Osteocyte (in vitro differentiated cells): Measurements from ENCODE around the gene TH. TPM values are rescaled to one million over a fixed set of nuclear protein-coding genes. Genes with fewer than 3 reads are reported as not detected.
A peak's percentile ranks its signal among the peaks of the same experiment; 100 is the strongest.

Source experiments
- DNase-seq: peaks from one replicate; pipeline ENCODE4 v3.0.0; 2021; ENCODE audit warnings: mixed read lengths; ENCODE audit not compliant: unreplicated experiment; ENCODE audit errors: extremely low spot score
- H3K27ac Mint-ChIP-seq: one replicate; pipeline ENCODE4 v1.8.0; 2021; ENCODE audit warnings: mild to moderate bottlenecking, mixed read lengths; ENCODE audit not compliant: unreplicated experiment
- H3K27me3 Mint-ChIP-seq: one replicate; pipeline ENCODE4 v1.8.0; 2021; ENCODE audit warnings: mixed read lengths; ENCODE audit not compliant: unreplicated experiment
- H3K36me3 Mint-ChIP-seq: one replicate; pipeline ENCODE4 v1.8.0; 2021; ENCODE audit warnings: mixed read lengths; ENCODE audit not compliant: unreplicated experiment
- H3K4me1 Mint-ChIP-seq: one replicate; pipeline ENCODE4 v1.8.0; 2021; ENCODE audit warnings: mixed read lengths; ENCODE audit not compliant: unreplicated experiment
- H3K4me3 Mint-ChIP-seq: one replicate; pipeline ENCODE4 v1.8.0; 2021; ENCODE audit warnings: mild to moderate bottlenecking, moderate library complexity, mixed read lengths; ENCODE audit not compliant: unreplicated experiment
- H3K9me3 Mint-ChIP-seq: one replicate; pipeline ENCODE4 v1.8.0; 2021; ENCODE audit warnings: mixed read lengths; ENCODE audit not compliant: unreplicated experiment
- total RNA-seq: library from RNA; stranded (reverse); gene quantifications from 2 replicates; pipeline ENCODE4 v1.2.1, GENCODE V29; 2021
- TF ChIP-seq, protein P1 (sequence below): fragments of 200-600 bp; sonication (generic); IDR thresholded peaks from 2 replicates; pipeline ENCODE4 v1.5.0; 2021; ENCODE audit warnings: antibody characterized with exemption, mild to moderate bottlenecking, moderate library complexity

The TH gene
- total RNA-seq, 1 donor from 2014 or later, result 0.75 TPM

DNA sequence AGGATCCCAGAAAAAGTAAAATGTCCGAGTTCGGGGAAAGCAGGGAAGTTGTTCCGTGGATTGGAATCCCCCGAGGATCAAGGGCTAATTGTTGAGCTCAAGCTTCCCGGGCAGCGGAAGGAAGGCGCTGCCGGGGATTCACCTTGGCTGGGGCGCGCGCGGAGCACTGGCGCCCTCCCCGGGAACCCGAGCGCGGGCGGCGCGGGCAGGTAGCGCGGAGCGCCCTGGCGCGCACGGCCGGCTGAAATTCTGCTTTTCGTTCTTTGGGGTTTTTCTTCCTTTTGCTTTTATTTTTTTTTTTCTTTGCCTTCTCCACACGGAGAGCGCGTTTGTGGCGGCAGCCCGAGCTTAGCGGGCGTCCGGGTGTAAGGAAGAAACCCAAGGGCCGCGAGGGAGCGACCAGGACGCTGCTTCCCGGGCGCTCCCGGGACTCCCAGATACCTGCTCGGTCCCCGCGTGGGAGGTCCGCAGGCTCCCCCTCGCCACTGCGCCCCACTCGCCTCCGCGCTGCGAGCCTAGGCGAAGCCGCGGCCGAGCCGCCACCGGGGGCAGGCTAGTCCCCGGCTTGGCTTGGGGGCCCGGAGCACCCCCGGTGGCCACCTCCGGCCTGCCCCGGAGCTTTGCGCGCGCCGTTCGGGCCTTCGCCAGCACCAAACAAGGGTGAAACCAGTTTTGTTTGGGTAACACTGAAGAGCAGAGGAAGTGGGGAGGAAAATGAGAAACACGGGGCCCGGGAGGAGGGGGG lies 27.6 kb downstream of the TH start:
- no peaks in the 10 kb centered on the region for H3K9me3 Mint-ChIP-seq
- TF ChIP-seq, protein P1, sequence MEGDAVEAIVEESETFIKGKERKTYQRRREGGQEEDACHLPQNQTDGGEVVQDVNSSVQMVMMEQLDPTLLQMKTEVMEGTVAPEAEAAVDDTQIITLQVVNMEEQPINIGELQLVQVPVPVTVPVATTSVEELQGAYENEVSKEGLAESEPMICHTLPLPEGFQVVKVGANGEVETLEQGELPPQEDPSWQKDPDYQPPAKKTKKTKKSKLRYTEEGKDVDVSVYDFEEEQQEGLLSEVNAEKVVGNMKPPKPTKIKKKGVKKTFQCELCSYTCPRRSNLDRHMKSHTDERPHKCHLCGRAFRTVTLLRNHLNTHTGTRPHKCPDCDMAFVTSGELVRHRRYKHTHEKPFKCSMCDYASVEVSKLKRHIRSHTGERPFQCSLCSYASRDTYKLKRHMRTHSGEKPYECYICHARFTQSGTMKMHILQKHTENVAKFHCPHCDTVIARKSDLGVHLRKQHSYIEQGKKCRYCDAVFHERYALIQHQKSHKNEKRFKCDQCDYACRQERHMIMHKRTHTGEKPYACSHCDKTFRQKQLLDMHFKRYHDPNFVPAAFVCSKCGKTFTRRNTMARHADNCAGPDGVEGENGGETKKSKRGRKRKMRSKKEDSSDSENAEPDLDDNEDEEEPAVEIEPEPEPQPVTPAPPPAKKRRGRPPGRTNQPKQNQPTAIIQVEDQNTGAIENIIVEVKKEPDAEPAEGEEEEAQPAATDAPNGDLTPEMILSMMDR, result peak; percentile 28
- no peak overlapping the region for H3K4me3 Mint-ChIP-seq
- H3K27me3 Mint-ChIP-seq, result peaks cover 67% of the 10 kb centered on the region
- DNase-seq, result no peak
- H3K27ac Mint-ChIP-seq, result no peak overlapping the region
- peaks cover 24% of the 10 kb centered on the region for H3K4me1 Mint-ChIP-seq
- H3K36me3 Mint-ChIP-seq, result no peaks in the 10 kb centered on the region

DNA sequence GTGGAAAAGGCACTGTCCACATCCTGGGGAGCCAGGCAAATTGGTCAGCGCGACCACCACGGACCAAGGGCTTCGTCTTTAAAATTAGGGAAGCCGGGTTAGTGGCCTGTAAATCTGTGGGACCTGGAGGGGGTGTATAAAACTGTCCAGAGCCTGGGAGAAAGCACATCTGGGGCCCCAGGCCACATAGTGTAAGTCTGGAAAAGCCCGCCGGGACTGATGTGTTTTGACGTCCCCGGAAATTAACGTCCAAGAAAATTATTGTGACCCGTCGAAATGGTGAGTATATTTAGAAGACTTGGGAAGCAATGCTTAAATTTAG lies 28.2 kb downstream of the TH start:
- Mint-ChIP-seq H3K27me3 (peaks cover 61% of the 10 kb centered on the region), H3K27ac (no peak overlapping the region), H3K36me3 (no peaks in the 10 kb centered on the region)

DNA sequence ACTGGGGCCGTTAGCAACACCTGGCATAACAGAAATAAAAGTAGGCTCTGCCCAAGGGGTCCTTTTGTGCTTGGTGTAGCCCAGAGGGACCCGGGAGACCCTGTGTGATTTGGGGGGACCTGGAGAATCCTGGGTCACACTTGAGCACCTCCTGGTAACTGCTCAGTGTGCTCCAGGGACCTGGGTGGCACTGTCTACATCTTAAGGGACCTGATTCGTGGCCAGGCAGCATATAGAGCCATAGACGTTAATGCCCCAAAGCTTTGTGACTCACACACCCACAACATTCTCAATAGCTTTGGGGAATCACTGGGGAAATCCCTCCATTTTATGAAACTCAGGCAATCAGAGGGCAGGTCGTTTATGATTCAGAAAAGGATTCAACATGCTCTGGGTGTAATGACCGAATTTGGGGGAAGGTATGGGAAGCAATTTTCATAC lies 28.8 kb downstream of the TH start:
- Mint-ChIP-seq H3K4me1 (peaks cover 20% of the 10 kb centered on the region), H3K9me3 (no peaks in the 10 kb centered on the region), H3K27me3 (peaks cover 56% of the 10 kb centered on the region), H3K4me3 (no peak overlapping the region), H3K36me3 (no peaks in the 10 kb centered on the region), H3K27ac (no peak overlapping the region)
- TF ChIP-seq, protein P1, result no peak
- DNase-seq, result no peak

More for the DNA sequence above, 28.2 kb downstream of the TH start:
- Mint-ChIP-seq H3K9me3 (no peaks in the 10 kb centered on the region), H3K4me1 (peaks cover 19% of the 10 kb centered on the region), H3K4me3 (no peak overlapping the region)
- TF ChIP-seq, protein P1, result no peak
- no peak for DNase-seq

DNA sequence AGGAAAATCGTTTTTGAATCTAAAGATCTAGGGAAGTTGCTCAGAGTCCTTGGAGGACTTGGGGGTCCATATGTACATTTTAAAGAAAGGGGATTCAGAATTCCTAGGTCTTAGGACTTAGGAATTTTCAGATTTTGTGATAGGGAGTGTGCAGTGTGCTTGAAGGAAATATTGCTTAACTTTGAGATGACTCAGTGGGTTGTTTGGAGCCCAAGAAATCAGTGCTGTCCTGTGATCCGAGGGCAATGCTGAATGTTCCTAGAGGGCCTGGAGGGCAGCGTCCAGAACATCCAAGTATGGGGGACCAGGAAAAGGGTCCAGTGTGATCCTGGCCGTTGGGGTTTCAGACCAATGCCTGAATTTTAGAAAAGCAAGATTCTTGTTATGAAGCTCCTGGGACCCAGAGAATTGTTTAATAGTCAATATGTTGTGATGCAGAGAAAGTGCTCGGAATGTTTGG lies 29.3 kb downstream of the TH start:
- H3K27me3 Mint-ChIP-seq, result peaks cover 56% of the 10 kb centered on the region
- H3K27ac Mint-ChIP-seq, result no peak overlapping the region
- TF ChIP-seq, protein P1, result no peak
- H3K9me3 Mint-ChIP-seq, result no peaks in the 10 kb centered on the region
- DNase-seq, result no peak
- H3K36me3 Mint-ChIP-seq, result no peaks in the 10 kb centered on the region
- H3K4me3 Mint-ChIP-seq, result no peak overlapping the region
- peaks cover 24% of the 10 kb centered on the region for H3K4me1 Mint-ChIP-seq

DNA sequence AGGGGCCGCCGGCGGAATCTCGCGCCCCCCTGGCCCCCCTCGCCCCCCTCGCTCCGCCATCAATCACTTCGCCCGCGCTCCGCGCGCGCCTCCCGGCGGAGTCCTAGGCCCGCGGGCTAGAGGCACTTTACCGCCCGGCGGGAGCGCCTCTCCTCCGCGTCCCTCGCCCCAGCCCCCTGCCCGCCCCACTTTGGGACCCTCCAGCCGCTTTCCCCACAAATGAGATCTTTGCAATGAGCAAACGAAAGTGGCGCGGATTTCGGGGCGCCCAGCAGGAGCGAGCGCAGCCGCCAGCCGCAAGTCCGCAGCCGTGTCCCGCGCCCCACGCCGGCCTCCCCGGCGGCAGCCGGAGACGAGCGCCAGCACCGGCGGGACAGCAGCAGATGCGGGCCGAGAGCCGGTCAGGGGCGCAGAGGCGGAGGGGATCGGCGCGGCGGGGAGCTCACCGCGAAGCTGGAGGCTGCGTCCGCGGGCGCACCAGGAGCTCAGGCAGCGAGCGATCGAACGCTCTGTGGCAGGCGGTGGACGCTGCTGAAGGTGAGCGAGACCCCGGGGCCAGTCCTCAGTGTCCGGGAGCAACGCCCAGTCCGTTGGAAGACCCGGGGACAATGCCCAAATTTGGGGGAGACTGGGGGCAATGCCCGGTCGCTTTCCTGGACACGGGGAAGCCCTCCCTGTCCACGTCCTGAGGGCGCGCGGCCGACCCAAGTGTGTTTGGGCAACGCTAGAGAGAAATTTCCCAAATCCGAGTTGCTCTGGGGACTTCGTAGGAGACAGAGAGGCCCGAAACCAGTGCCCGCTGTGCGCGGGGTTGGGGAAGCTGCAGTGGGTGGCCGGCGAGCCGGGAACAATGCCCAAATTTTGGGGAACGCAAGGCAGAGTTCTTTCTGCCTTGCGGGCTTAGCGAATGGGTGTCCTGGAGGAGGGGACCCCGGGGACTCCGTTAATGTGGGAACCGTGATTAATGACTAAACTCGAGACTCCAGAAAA lies 30.9 kb downstream of the TH start:
- TF ChIP-seq, protein P1, result no peak
- Mint-ChIP-seq H3K27ac (no peak overlapping the region), H3K4me3 (peak overlapping the region; percentile 54), H3K36me3 (peaks cover 2% of the 10 kb centered on the region), H3K9me3 (no peaks in the 10 kb centered on the region), H3K4me1 (peaks cover 38% of the 10 kb centered on the region), H3K27me3 (peaks cover 42% of the 10 kb centered on the region)
- DNase-seq, result no peak
